PC-3 (cell line): ENCODE results near the gene MUC20.

Experiments used
- EZH2 ChIP-seq: fragments of 300-600 bp; sonication (generic); IDR thresholded peaks from one replicate; pipeline ENCODE4 v1.6.1; 2017; ENCODE audit warnings: antibody characterized with exemption, mild to moderate bottlenecking, low read length; ENCODE audit not compliant: unreplicated experiment
- TF ChIP-seq, protein P1 (sequence below): fragments of 300-600 bp; sonication (generic); conservative IDR thresholded peaks from 2 replicates; pipeline ENCODE4 v1.5.1; 2017; ENCODE audit warnings: antibody characterized with exemption, low read depth, mild to moderate bottlenecking, low read length

DNA sequence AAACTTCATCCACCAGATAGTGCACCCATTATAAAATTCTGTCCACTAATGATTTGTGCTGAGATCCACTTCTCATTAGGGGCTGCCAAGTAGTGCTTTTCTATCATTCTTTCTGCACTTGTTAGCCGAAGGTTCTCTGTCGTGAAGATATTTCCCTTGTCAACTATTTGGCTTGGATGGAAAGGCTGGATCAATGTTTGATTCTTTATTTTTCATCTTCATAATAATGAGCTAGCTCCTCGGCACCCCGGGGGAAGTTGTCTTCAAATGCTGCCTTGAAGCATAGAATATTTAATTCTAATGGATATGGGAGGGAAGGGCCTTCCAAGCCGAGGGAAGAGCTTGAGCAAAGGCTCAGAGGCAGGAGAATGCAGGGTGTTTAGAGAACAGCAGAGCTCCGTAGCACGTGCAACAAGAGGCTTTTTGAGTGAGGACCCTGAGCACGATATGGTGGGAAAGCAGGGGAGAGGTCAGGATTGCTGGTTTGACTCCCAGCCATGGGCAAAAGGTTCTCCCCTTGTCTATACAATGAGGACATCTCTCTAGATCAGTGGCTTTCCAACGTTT, 16.3 kb upstream of the MUC20 start:
- TF ChIP-seq, protein P1, sequence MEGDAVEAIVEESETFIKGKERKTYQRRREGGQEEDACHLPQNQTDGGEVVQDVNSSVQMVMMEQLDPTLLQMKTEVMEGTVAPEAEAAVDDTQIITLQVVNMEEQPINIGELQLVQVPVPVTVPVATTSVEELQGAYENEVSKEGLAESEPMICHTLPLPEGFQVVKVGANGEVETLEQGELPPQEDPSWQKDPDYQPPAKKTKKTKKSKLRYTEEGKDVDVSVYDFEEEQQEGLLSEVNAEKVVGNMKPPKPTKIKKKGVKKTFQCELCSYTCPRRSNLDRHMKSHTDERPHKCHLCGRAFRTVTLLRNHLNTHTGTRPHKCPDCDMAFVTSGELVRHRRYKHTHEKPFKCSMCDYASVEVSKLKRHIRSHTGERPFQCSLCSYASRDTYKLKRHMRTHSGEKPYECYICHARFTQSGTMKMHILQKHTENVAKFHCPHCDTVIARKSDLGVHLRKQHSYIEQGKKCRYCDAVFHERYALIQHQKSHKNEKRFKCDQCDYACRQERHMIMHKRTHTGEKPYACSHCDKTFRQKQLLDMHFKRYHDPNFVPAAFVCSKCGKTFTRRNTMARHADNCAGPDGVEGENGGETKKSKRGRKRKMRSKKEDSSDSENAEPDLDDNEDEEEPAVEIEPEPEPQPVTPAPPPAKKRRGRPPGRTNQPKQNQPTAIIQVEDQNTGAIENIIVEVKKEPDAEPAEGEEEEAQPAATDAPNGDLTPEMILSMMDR, result no peak
- TF ChIP-seq EZH2, result no peak
